K562 (cell line): ENCODE data around the gene RPL27A.

Experiments
- BRD4 ChIP-seq: fragments of 200-600 bp; sonication (generic); IDR thresholded peaks from 2 replicates; pipeline ENCODE4 v1.6.1; 2017; ENCODE audit warnings: inconsistent platforms
- NR2F6 ChIP-seq: fragments of 450-650 bp; formaldehyde crosslinking; IDR thresholded peaks from 2 replicates; pipeline ENCODE4 v1.4.0; 2020; ENCODE audit warnings: mild to moderate bottlenecking
- POLR2A ChIP-seq: fragments of 450-650 bp; conservative IDR thresholded peaks from 2 replicates; pipeline ENCODE4 v1.6.1; 2016
- SIN3A ChIP-seq, 2 experiments: fragments of 150-350 bp in 1 of 2; IDR thresholded peaks; 2 replicates each; pipeline ENCODE4 v1.6.1; 2011 to 2016; ENCODE audit warnings: borderline replicate concordance in 2 of 2, low read depth in 2 of 2, low read length in 2 of 2, mild to moderate bottlenecking in 2 of 2, moderate library complexity in 2 of 2; ENCODE audit not compliant: control insufficient read depth in 1 of 2
- TF ChIP-seq, protein P1 (sequence below): fragments of 250-450 bp; sonication (Bioruptor Pico); IDR thresholded peaks from 2 replicates; pipeline ENCODE4 v1.8.0; 2022; ENCODE audit warnings: moderate library complexity, mild to moderate bottlenecking, inconsistent platforms
- TF ChIP-seq, protein P2 (sequence below): sonication (generic); formaldehyde crosslinking; IDR thresholded peaks from 2 replicates; pipeline ENCODE4 v1.4.0; 2020; ENCODE audit warnings: mild to moderate bottlenecking, missing genetic modification reagents
- TF ChIP-seq, protein P3 (sequence below): fragments of 250-450 bp; sonication (Bioruptor Pico); IDR thresholded peaks from 2 replicates; pipeline ENCODE4 v1.8.0; 2021; ENCODE audit warnings: mild to moderate bottlenecking, moderate library complexity
- TF ChIP-seq, protein P4 (sequence below): fragments of 250-450 bp; sonication (Bioruptor Pico); IDR thresholded peaks from 2 replicates; pipeline ENCODE4 v1.4.0; 2020

DNA sequence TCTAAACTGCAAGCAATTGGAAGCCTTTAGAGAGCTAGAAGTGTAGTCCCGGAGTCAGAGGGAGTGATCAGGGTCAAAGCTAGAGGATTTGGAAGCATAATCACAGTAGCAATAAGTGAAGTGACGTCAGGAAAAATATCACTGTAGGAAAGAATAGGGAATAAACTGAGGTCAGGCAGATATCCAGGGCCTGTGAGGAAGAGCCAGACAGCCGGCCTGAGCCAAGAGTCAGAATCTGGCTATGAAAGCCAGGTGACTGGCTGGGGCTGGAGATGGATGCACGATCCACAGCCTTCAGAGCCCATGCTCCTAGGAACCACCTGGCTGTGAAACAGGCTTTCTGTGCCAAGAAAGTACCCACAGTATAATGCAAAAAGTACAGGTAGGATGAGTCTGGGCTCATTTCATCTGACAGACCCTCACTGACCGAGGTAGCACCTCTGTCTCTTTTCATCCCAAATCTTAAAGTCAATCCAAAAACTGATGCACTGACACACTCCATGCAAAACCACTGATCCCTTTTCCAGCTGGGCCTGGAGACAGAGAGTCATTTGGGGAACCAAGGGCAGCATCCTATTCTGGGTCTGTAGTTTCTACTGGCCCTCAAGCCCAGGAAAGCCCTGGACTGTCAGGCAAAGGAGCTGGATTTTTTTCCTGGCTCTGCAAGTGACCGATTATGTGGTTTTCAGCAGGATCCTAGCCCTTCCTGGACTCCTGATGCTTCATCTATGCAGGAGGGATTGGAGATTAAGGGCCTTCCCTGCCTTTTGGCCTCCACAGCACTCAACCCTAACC is 21.4 kb upstream of the RPL27A start:
- TF ChIP-seq, protein P1, sequence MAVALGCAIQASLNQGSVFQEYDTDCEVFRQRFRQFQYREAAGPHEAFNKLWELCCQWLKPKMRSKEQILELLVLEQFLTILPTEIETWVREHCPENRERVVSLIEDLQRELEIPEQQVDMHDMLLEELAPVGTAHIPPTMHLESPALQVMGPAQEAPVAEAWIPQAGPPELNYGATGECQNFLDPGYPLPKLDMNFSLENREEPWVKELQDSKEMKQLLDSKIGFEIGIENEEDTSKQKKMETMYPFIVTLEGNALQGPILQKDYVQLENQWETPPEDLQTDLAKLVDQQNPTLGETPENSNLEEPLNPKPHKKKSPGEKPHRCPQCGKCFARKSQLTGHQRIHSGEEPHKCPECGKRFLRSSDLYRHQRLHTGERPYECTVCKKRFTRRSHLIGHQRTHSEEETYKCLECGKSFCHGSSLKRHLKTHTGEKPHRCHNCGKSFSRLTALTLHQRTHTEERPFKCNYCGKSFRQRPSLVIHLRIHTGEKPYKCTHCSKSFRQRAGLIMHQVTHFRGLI, result no peak
- TF ChIP-seq BRD4, result no peak
- TF ChIP-seq, protein P2, sequence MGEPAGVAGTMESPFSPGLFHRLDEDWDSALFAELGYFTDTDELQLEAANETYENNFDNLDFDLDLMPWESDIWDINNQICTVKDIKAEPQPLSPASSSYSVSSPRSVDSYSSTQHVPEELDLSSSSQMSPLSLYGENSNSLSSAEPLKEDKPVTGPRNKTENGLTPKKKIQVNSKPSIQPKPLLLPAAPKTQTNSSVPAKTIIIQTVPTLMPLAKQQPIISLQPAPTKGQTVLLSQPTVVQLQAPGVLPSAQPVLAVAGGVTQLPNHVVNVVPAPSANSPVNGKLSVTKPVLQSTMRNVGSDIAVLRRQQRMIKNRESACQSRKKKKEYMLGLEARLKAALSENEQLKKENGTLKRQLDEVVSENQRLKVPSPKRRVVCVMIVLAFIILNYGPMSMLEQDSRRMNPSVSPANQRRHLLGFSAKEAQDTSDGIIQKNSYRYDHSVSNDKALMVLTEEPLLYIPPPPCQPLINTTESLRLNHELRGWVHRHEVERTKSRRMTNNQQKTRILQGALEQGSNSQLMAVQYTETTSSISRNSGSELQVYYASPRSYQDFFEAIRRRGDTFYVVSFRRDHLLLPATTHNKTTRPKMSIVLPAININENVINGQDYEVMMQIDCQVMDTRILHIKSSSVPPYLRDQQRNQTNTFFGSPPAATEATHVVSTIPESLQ (CRISPR knock-in tag), result no peak
- TF ChIP-seq, protein P3, sequence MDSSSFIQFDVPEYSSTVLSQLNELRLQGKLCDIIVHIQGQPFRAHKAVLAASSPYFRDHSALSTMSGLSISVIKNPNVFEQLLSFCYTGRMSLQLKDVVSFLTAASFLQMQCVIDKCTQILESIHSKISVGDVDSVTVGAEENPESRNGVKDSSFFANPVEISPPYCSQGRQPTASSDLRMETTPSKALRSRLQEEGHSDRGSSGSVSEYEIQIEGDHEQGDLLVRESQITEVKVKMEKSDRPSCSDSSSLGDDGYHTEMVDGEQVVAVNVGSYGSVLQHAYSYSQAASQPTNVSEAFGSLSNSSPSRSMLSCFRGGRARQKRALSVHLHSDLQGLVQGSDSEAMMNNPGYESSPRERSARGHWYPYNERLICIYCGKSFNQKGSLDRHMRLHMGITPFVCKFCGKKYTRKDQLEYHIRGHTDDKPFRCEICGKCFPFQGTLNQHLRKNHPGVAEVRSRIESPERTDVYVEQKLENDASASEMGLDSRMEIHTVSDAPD (CRISPR knock-in tag), result no peak
- TF ChIP-seq SIN3A (IDR thresholded peaks at IDR 0.05; ENCODE audit: borderline replicate concordance in 2 of 2, control insufficient read depth in 1 of 2, low read depth in 2 of 2, low read length in 2 of 2), result no peak
- no peak for TF ChIP-seq POLR2A
- no peak for TF ChIP-seq NR2F6 (CRISPR knock-in tag)
- TF ChIP-seq, protein P4, sequence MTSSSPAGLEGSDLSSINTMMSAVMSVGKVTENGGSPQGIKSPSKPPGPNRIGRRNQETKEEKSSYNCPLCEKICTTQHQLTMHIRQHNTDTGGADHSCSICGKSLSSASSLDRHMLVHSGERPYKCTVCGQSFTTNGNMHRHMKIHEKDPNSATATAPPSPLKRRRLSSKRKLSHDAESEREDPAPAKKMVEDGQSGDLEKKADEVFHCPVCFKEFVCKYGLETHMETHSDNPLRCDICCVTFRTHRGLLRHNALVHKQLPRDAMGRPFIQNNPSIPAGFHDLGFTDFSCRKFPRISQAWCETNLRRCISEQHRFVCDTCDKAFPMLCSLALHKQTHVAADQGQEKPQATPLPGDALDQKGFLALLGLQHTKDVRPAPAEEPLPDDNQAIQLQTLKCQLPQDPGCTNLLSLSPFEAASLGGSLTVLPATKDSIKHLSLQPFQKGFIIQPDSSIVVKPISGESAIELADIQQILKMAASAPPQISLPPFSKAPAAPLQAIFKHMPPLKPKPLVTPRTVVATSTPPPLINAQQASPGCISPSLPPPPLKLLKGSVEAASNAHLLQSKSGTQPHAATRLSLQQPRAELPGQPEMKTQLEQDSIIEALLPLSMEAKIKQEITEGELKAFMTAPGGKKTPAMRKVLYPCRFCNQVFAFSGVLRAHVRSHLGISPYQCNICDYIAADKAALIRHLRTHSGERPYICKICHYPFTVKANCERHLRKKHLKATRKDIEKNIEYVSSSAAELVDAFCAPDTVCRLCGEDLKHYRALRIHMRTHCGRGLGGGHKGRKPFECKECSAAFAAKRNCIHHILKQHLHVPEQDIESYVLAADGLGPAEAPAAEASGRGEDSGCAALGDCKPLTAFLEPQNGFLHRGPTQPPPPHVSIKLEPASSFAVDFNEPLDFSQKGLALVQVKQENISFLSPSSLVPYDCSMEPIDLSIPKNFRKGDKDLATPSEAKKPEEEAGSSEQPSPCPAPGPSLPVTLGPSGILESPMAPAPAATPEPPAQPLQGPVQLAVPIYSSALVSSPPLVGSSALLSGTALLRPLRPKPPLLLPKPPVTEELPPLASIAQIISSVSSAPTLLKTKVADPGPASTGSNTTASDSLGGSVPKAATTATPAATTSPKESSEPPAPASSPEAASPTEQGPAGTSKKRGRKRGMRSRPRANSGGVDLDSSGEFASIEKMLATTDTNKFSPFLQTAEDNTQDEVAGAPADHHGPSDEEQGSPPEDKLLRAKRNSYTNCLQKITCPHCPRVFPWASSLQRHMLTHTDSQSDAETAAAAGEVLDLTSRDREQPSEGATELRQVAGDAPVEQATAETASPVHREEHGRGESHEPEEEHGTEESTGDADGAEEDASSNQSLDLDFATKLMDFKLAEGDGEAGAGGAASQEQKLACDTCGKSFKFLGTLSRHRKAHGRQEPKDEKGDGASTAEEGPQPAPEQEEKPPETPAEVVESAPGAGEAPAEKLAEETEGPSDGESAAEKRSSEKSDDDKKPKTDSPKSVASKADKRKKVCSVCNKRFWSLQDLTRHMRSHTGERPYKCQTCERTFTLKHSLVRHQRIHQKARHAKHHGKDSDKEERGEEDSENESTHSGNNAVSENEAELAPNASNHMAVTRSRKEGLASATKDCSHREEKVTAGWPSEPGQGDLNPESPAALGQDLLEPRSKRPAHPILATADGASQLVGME (CRISPR knock-in tag), result no peak
